ENCODE results near the gene TRPT1.
A peak's percentile ranks its signal among the peaks of the same experiment; 100 is the strongest.
"Not testable (repeated sequence)": the region's sequence is repeated elsewhere in the genome, so short reads cannot be mapped to it uniquely, and the experiment has no call there.

Gene TRPT1

GRCh38 chr11:64258356-64258755 is 32.4 kb upstream of the TRPT1 start:
- DNase-seq, result no peak

GRCh38 chr11:64256300-64256699 is 30.3 kb upstream of the TRPT1 start:
- no peak for DNase-seq

- DNase-seq, result no peak
Observed at GRCh38 chr11:64255135-64256128, 29.4 kb upstream of the TRPT1 start.

GRCh38 chr11:64254326-64254725 is 28.3 kb upstream of the TRPT1 start:
- no peak for DNase-seq

GRCh38 chr11:64253481-64253880 is 27.5 kb upstream of the TRPT1 start:
- no peak for DNase-seq

GRCh38 chr11:64253043-64253442 is 27.1 kb upstream of the TRPT1 start:
- DNase-seq, result no peak

- DNase-seq, result no peak
Observed at GRCh38 chr11:64252003-64252872, 26.3 kb upstream of the TRPT1 start.

GRCh38 chr11:64251753-64252002 is 25.7 kb upstream of the TRPT1 start:
- peak; percentile 50 for DNase-seq

- DNase-seq, result peak; percentile 77
Observed at GRCh38 chr11:64251016-64251752, 25.2 kb upstream of the TRPT1 start, which contains the start of gene PLCB3. PLCB3 (plus strand) TSS chr11:64251530; CDS start chr11:64251650, 120 bp downstream.

- no peak for DNase-seq
Observed at GRCh38 chr11:64250415-64251015, 24.5 kb upstream of the TRPT1 start.

- DNase-seq, result no peak
Observed at GRCh38 chr11:64249563-64250414, 23.8 kb upstream of the TRPT1 start.

GRCh38 chr11:64249038-64249437 is 23.1 kb upstream of the TRPT1 start:
- DNase-seq, result no peak

GRCh38 chr11:64248578-64248977 is 22.6 kb upstream of the TRPT1 start:
- no peak for DNase-seq

GRCh38 chr11:64247729-64248531 is 21.9 kb upstream of the TRPT1 start:
- DNase-seq, result no peak

GRCh38 chr11:64246871-64247728 is 21.1 kb upstream of the TRPT1 start, which contains the start of gene PPP1R14B:
PPP1R14B (minus strand) TSS chr11:64246943; CDS start chr11:64246673, 270 bp downstream.
- DNase-seq, result peak; percentile 93

GRCh38 chr11:64246621-64246870 is 20.6 kb upstream of the TRPT1 start:
- DNase-seq, result not testable (repeated sequence)

GRCh38 chr11:64245797-64246620 is 20.0 kb upstream of the TRPT1 start:
- peak; percentile 66 for DNase-seq

- no peak for DNase-seq
Observed at GRCh38 chr11:64245401-64245796, 19.4 kb upstream of the TRPT1 start.

- DNase-seq, result no peak
Observed at GRCh38 chr11:64244966-64245365, 19.0 kb upstream of the TRPT1 start.

All from retina (tissue), 1 donor.